Lower lobe of right lung (tissue), 2 donors: ENCODE results near the gene RTN4R. TPM values are rescaled to one million over a fixed set of nuclear protein-coding genes. Genes with fewer than 3 reads are reported as not detected.
"Not testable (repeated sequence)": the region's sequence is repeated elsewhere in the genome, so short reads cannot be mapped to it uniquely, and the experiment has no call there.

ENCODE experiments used
- ATAC-seq, 2 donors: fragments of 200-7000 bp; cut with Tn5 transposase; one replicate each; pipeline ENCODE4 v1.9.1; 2020 to 2022; ENCODE audit warnings: mild to moderate bottlenecking in 2 of 2, moderate library complexity in 2 of 2
- DNase-seq: peaks from one replicate; pipeline ENCODE4 v3.0.0-alpha.2; 2020
- H3K27ac ChIP-seq: fragments of 200-600 bp; one replicate; pipeline ENCODE4 v1.8.0; 2022
- H3K27me3 ChIP-seq: fragments of 200-600 bp; one replicate; pipeline ENCODE4 v1.8.0; 2022; ENCODE audit warnings: low read depth
- H3K36me3 ChIP-seq: fragments of 200-600 bp; one replicate; pipeline ENCODE4 v1.8.0; 2022; ENCODE audit warnings: mild to moderate bottlenecking
- H3K4me1 ChIP-seq: fragments of 200-600 bp; one replicate; pipeline ENCODE4 v1.8.0; 2022
- H3K4me3 ChIP-seq: fragments of 200-600 bp; one replicate; pipeline ENCODE4 v1.8.0; 2022; ENCODE audit warnings: mild to moderate bottlenecking
- H3K9me3 ChIP-seq: fragments of 200-600 bp; one replicate; pipeline ENCODE4 v1.8.0; 2022
- intact Hi-C: fragments of 100-400 bp; cut with DNase I; formaldehyde crosslinking; loops from one replicate; pipeline ENCODE4 v1.11.0; 2022
- total RNA-seq: library from RNA; stranded (reverse); fragmentation: NEBNext Ultra II Directional; extraction: Animal tissue kit (Norgen Biotek cat#: 25700); gene quantifications from one replicate; pipeline ENCODE4 v1.2.1, GENCODE V29; 2021
- TF ChIP-seq, protein P1 (sequence below): fragments of 200-600 bp; IDR thresholded peaks from one replicate; pipeline ENCODE4 v1.8.0; 2022; ENCODE audit warnings: antibody characterized with exemption, mild to moderate bottlenecking
- donor health status: DM: no; HTN: yes; CAD: no; lungs with severe emphysema.

RTN4R gene
- total RNA-seq, 1 donor from 2014 or later: 9.6 TPM

DNA sequence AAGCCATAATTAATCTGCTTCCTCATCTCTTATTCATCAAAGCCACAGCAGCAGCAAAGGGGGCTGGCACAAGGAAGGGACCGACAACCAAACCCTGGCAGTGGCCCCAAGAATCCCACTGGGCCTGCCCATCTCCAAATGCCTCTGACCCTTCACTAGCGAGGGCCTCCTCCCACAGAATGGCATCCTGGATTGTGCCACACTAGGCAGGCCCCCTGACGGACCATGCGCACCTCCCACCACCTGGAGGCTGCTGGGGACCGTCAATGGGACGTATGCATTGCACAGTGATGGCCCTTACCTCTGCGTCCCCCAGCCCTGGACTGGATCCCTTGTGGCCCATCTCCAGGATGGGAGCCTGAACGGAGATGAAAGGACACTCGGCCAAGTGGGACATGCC is 4.1 kb upstream of the RTN4R start:
- no peaks in the 10 kb centered on the region for H3K9me3 ChIP-seq
- H3K27ac ChIP-seq: no peak overlapping the region
- ATAC-seq (no peak), DNase-seq (no peak)
- TF ChIP-seq, protein P1, sequence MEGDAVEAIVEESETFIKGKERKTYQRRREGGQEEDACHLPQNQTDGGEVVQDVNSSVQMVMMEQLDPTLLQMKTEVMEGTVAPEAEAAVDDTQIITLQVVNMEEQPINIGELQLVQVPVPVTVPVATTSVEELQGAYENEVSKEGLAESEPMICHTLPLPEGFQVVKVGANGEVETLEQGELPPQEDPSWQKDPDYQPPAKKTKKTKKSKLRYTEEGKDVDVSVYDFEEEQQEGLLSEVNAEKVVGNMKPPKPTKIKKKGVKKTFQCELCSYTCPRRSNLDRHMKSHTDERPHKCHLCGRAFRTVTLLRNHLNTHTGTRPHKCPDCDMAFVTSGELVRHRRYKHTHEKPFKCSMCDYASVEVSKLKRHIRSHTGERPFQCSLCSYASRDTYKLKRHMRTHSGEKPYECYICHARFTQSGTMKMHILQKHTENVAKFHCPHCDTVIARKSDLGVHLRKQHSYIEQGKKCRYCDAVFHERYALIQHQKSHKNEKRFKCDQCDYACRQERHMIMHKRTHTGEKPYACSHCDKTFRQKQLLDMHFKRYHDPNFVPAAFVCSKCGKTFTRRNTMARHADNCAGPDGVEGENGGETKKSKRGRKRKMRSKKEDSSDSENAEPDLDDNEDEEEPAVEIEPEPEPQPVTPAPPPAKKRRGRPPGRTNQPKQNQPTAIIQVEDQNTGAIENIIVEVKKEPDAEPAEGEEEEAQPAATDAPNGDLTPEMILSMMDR: no peak
- H3K36me3 ChIP-seq: no peaks in the 10 kb centered on the region
- intact Hi-C loops: no loop called here
- no peak overlapping the region for H3K4me3 ChIP-seq
- H3K27me3 ChIP-seq: no peaks in the 10 kb centered on the region
- H3K4me1 ChIP-seq: peaks cover 5% of the 10 kb centered on the region

DNA sequence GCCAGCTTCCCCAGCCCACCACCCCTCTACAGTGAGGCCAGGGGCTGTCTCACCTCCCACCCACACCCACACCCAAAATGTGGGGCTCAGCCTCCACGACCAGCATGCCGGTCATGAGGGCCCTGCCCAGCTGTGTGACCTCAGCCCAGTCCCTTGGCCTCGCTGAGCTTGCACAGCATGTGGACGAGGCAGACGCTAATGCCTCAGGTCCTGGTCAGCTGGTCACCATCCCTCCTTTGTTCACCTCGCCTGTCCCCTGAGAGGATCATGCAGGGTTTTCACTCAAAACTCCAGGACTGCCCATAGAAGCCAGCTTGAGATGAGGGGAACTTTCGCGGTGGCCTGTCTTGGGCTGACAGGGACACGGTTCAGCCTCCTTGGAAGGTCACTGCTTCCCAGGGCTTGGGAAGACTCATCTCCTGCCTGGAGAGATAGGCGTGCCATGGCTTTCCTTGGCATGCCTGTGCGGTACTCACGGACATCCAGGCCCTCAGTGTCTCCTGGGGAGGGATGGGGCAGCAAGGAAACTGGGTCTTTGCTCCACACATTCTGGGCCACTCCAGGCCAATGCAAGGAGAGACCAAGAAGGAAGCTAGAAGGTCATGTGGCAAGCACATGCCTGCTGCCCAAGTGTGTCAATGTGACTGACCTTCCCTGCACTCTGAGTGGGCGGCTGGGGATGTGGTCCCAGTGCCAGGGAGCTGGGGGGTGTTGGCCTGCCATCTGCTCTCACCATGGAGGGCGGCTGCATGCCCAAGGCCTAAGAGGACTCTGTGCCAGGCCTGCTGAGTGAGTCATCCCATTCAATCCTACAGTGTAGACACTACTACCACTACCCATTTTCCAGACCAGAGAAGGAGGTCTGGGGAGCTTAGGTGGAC is 3.2 kb upstream of the RTN4R start:
- Histone ChIP-seq H3K4me3 (no peak overlapping the region), H3K27me3 (no peaks in the 10 kb centered on the region), H3K27ac (no peak overlapping the region), H3K4me1 (peaks cover 9% of the 10 kb centered on the region), H3K36me3 (no peaks in the 10 kb centered on the region), H3K9me3 (no peaks in the 10 kb centered on the region)
- intact Hi-C loops: no loop called here
- TF ChIP-seq, protein P1: no peak
- ATAC-seq: peak in 1 of 2 donors; percentile 4
- DNase-seq: peak; percentile 64

DNA sequence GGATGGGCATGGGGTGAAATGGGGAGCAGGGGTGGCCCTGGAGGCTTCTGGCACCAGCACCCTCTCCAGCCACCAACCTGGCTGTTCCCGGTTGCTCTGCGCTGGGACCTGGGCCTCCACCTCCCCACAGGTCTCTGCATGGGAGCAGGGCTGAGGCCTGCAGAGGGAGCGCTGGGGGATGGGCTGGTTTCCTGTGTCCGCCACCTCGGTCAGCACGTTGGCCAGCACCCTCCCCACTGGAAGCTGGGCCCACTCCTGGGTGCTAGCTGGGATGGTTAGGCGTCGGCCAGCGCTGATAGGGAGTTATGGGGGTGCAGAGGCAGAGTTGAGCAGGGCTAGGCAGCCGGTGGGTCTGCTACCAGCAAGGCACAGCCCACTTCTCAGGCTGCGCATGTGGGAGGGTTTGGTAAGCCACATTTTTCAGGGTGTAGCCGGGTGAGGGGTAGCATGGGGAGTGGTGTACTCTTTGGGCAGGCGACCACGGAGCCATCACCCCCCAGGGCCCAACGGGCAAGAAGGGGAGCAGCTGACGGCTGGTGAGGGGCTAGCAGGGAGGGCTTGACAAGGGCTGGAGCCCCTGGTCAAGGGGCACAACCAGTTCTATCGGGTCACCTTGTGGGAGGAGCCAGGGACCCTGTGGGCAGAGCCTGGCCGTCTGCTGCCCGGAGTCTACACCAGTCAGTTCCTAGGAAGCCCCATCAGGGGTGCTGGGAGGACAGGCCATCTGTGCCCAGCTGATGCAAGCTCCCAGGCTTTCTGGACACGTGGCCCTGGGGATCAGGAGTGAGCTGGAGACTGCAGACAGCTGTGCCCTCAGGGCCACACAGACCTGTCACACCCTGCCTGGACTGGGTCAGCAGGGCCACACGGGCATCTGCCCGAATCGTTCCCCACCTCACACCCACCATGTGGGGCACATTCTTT is 2.3 kb upstream of the RTN4R start:
- ATAC-seq, DNase-seq: not testable (repeated sequence)

DNA sequence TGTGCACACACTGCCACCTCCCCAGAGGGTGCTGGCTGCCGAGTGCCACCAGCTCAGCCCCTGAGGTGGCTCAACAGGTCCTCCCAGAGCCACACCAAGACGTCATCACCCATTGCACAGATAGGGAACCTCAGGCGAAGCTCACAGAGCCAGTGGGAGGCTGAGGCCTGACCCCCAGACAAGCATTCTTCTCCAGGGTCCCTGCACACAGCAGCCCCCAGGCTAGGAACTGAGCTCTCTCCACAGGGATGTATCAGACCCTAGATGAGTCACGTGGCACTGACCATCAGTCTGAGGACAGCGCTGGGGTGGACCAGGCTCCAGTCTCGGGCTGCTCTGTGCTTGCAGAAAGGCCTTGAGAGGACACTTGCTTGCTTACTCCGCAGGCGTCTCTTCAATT is 1.6 kb upstream of the RTN4R start:
- H3K4me1 ChIP-seq, H3K27me3 ChIP-seq, H3K9me3 ChIP-seq, ATAC-seq, H3K27ac ChIP-seq, DNase-seq, H3K36me3 ChIP-seq, H3K4me3 ChIP-seq: not testable (repeated sequence)
- intact Hi-C loops: loop anchor here (10.0 kb wide), 1 partner anchor 105 kb away; no protein-coding TSS in a partner anchor

More for the DNA sequence above, 2.3 kb upstream of the RTN4R start:
- H3K36me3 ChIP-seq, intact Hi-C loops, H3K9me3 ChIP-seq, H3K27me3 ChIP-seq, H3K4me3 ChIP-seq, H3K4me1 ChIP-seq, H3K27ac ChIP-seq: not testable (repeated sequence)

DNA sequence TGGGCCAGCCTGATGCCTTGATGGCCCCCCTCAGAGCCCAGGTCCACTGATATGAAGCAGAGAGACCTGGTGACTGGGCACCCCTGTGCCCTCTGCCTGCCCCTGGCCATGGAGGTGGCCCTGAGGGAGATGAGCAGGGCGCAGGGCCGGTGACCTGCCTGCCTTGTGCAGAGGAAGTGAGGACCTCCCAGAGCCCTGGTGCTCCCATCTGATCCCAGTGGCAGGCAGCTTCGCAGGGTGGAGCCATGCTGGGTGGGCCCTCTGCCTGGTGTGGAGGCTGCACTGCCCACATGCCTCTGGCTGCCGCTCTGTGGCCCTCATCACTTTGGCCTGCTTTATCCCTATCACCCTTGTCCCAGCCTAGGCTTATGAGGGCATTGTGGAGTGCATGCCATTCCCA is 1.1 kb upstream of the RTN4R start:
- H3K4me3 ChIP-seq, H3K9me3 ChIP-seq, H3K36me3 ChIP-seq, H3K27ac ChIP-seq, H3K4me1 ChIP-seq, DNase-seq, ATAC-seq, H3K27me3 ChIP-seq: not testable (repeated sequence)
- intact Hi-C loops: loop anchor here (10.0 kb wide), 1 partner anchor 104 kb away; no protein-coding TSS in a partner anchor

DNA sequence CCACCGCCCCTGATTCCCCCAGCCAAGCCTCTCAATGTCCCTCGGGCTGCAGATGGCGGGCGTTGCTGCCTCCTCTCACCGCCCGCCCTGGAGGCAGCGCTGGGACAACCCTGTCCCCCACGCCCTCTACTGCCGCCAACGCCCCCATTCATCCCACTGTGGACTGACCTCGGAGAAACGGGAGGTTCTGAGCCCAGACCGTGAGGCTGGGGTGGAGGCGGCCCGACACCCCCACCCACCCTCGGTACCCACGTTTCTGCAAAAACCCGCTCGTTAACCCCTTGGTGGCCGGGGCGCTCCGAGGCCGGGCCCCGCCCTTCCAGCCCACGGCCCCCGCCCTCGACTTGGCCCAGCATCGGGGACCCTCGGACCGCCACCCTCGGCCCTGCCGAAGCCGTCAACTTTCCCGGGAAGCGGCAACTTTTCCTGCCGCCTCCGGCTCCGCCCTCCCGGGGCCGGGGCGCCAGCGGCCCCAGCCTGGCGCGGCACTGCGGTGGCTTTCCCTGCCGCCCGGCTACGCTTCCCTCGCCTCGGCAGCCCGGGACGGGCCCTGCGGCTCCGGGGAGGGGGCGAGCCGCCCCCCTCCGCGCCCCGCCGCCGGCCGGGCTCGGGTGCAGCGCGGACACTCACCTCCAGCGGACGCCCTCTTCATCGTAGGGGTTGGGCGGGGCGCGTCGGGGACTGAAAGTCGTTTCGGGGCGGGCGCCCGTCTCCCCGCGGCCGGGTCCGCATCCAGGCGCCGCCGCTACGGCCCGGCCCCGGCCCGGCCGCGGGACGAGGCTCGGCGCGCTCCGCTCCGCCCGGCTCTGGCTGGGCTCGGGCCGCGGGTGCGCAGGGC is 458 bp downstream of the RTN4R start:
- intact Hi-C loops: loop anchor here (10.0 kb wide), 1 partner anchor 103 kb away; no protein-coding TSS in a partner anchor
- Histone ChIP-seq H3K36me3 (no peaks in the 10 kb centered on the region), H3K4me3 (peak overlapping the region; percentile 57), H3K4me1 (peaks cover 9% of the 10 kb centered on the region), H3K27ac (no peak overlapping the region), H3K27me3 (no peaks in the 10 kb centered on the region), H3K9me3 (no peaks in the 10 kb centered on the region)
- peak in 1 of 2 donors; percentile 11 for ATAC-seq
- TF ChIP-seq, protein P1: no peak
- DNase-seq: peak; percentile 69

DNA sequence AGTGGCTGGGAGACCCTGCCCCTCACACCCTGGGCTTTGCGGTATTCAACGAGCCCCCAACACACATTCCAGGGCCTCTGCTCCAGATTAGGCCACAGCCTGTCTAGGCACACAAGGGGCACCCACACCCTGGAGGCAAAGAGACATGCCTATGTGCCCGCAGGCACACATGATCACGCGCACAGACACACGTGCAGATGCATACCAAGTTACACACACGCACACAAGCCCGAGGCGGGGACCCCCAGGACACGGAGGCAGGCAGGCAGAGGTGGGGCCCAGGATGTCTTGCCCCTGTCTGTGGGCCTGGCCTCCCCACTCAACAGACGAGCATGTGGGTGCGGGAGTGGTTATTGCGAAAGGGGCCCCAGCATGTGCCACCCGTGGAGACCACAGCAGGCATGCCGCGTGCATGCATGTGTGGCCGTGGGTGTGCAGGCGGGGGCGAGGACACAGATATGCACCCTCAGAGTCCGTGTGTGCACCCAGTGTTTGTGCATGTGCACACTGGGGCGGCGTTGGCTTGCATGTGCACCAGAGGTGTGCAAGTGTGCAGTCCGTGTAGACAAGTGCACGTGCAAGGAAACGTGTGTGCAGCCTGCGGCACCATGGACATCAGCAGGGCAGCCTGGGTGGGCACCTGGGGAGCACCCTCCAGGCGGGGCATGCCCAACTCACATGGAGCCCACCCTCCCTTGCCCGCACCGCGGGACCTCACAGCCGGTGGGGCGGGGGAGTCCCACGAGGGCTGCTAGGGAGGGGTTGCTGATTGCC is 1.3 kb downstream of the RTN4R start:
- DNase-seq, ATAC-seq, H3K27ac ChIP-seq, H3K9me3 ChIP-seq, H3K36me3 ChIP-seq, H3K4me1 ChIP-seq, H3K27me3 ChIP-seq: not testable (repeated sequence)
- intact Hi-C loops: loop anchor here (10.0 kb wide), 1 partner anchor 102 kb away; no protein-coding TSS in a partner anchor
- peak overlapping the region; percentile 57 for H3K4me3 ChIP-seq

DNA sequence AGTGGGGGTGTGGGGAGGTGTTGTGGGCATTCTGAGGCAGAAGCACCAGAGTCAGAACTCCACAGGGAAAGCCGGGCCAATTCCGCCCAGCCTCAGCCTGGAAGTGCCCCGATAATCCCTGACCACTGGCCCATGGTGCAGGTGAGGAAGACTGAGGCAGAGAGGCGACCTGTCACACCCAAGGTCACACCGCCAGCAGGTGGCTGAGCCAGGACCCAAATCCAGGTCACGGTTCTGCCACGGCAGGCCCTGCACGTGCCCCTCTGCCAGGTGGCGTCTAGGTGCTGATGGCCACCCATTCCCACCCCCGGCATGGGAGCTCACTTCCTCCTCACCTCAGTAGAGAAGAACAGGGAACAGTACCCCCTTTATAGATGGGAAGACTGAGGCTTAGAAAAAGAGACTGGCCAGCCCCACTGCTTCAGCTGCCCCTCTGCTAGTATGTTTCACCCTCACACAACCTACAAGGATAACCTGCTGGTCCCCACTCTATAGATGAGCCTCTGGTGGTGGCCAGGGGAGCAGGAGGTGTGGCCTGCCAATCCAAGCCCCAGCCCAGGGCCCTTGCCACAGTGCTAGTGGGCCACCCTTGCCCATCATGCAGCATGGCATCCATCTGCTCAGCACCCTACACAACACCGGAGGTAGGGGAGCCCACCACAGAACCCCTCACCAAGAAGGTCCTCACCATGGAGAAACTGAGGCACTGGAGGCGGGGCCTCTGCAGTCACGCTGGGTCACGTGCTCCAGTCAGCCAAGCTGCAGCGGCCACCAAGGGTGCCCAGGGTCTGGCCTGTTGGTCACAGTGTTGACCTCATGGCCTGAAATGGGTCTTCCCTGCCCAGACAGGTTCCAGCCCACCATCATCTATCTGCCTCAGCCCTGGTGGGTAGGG is 2.1 kb downstream of the RTN4R start:
- not testable (repeated sequence) for H3K4me1 ChIP-seq, H3K27me3 ChIP-seq, DNase-seq, H3K4me3 ChIP-seq, H3K27ac ChIP-seq, H3K9me3 ChIP-seq, ATAC-seq, H3K36me3 ChIP-seq
- intact Hi-C loops: loop anchor here (10.0 kb wide), 1 partner anchor 101 kb away; no protein-coding TSS in a partner anchor
